HG03469 (cell line): Measurements from ENCODE around the gene MNX1.

Experiments used
- ATAC-seq: cut with Tn5 transposase; IDR thresholded peaks from one replicate; pipeline ENCODE4 v1.9.1; 2021; ENCODE audit warnings: mild to moderate bottlenecking, moderate library complexity, moderate number of reproducible peaks; ENCODE audit not compliant: unreplicated experiment

MNX1 gene

GRCh38 chr7:157003756-157004520 is 6.5 kb downstream of the MNX1 start:
- ATAC-seq: no peak

GRCh38 chr7:157003445-157003755 is 7.1 kb downstream of the MNX1 start:
- no peak for ATAC-seq

- ATAC-seq: no peak
Measured at GRCh38 chr7:157002819-157003421, 7.5 kb downstream of the MNX1 start.

GRCh38 chr7:157001920-157002818 is 8.3 kb downstream of the MNX1 start:
- no peak for ATAC-seq

- ATAC-seq: no peak
Measured at GRCh38 chr7:157000741-157001653, 9.5 kb downstream of the MNX1 start.

GRCh38 chr7:156999958-157000726 is 10.3 kb downstream of the MNX1 start:
- ATAC-seq: no peak

- no peak for ATAC-seq
Measured at GRCh38 chr7:156998988-156999957, 11.2 kb downstream of the MNX1 start.

GRCh38 chr7:156994417-156994816 is 16.0 kb downstream of the MNX1 start:
- ATAC-seq: no peak

- no peak for ATAC-seq
Measured at GRCh38 chr7:156993925-156994235, 16.6 kb downstream of the MNX1 start.

GRCh38 chr7:156993021-156993924 is 17.2 kb downstream of the MNX1 start:
- no peak for ATAC-seq

- ATAC-seq: no peak
Measured at GRCh38 chr7:156989766-156990535, 20.5 kb downstream of the MNX1 start.

- ATAC-seq: no peak
Measured at GRCh38 chr7:156988343-156989185, 21.9 kb downstream of the MNX1 start.

- no peak for ATAC-seq
Measured at GRCh38 chr7:156986378-156986777, 24.1 kb downstream of the MNX1 start.

GRCh38 chr7:156985101-156985992 is 25.1 kb downstream of the MNX1 start:
- ATAC-seq: no peak

GRCh38 chr7:156984174-156984891 is 26.1 kb downstream of the MNX1 start:
- ATAC-seq: no peak
